Parathyroid adenoma (tissue), 2 donors: ENCODE data around the gene ZNF292.
"Not testable (repeated sequence)": the region's sequence is repeated elsewhere in the genome, so short reads cannot be mapped to it uniquely, and the experiment has no call there.

Experiments used
- H2AFZ ChIP-seq: fragments of 300-600 bp; sonication (generic); one replicate; pipeline ENCODE4 v1.7.0; 2017; ENCODE audit warnings: antibody characterized with exemption, mild to moderate bottlenecking
- H3K27ac ChIP-seq: fragments of 300-600 bp; sonication (generic); one replicate; pipeline ENCODE4 v1.7.0; 2017
- H3K27me3 ChIP-seq: fragments of 300-600 bp; sonication (generic); one replicate; pipeline ENCODE4 v1.7.0; 2017; ENCODE audit warnings: low read length; ENCODE audit not compliant: control insufficient read depth, insufficient read depth
- H3K36me3 ChIP-seq: fragments of 300-600 bp; sonication (generic); one replicate; pipeline ENCODE4 v1.7.0; 2017; ENCODE audit warnings: low read length; ENCODE audit not compliant: control insufficient read depth, insufficient read depth
- H3K4me1 ChIP-seq: fragments of 300-600 bp; sonication (generic); one replicate; pipeline ENCODE4 v1.7.0; 2017; ENCODE audit warnings: control low read depth
- H3K4me2 ChIP-seq: fragments of 300-600 bp; sonication (generic); one replicate; pipeline ENCODE4 v1.7.0; 2017; ENCODE audit warnings: low read length
- H3K4me3 ChIP-seq: fragments of 300-600 bp; sonication (generic); one replicate; pipeline ENCODE4 v1.7.0; 2017; ENCODE audit warnings: low read depth, low read length
- H3K79me2 ChIP-seq: fragments of 300-600 bp; sonication (generic); one replicate; pipeline ENCODE4 v1.7.0; 2017; ENCODE audit warnings: control low read depth
- H3K9ac ChIP-seq: fragments of 300-600 bp; sonication (generic); one replicate; pipeline ENCODE4 v1.7.0; 2017; ENCODE audit warnings: mild to moderate bottlenecking
- H3K9me3 ChIP-seq: fragments of 300-600 bp; sonication (generic); one replicate; pipeline ENCODE4 v1.7.0; 2017; ENCODE audit warnings: low read length; ENCODE audit not compliant: control insufficient read depth
- TF ChIP-seq, protein P1 (sequence below): fragments of 300-600 bp; sonication (generic); IDR thresholded peaks from one replicate; pipeline ENCODE4 v1.7.0; 2017; ENCODE audit warnings: antibody characterized with exemption, mild to moderate bottlenecking
- donor health status: primary hyperparathyroidism.

ZNF292 gene

DNA sequence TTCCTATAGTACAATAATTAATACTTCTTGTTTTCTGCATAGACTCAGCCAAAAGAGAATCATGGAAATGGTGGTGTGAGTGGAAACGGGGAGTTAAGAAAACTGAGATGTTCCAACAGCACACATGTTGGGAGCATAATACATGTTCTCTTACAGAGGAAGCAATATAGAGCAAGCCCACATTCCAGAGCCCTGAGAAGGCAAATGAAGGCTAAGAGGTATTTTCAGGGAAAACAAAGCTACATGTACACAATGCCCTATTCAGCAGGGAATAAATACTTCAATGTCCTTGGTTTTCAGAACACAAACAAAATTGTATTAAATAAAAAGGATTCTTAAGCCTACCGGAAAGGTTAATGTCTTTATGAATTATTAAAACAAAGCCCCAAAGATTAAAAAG, 131.9 kb downstream of the ZNF292 start:
- H3K4me2 ChIP-seq: no peak overlapping the region
- TF ChIP-seq, protein P1, sequence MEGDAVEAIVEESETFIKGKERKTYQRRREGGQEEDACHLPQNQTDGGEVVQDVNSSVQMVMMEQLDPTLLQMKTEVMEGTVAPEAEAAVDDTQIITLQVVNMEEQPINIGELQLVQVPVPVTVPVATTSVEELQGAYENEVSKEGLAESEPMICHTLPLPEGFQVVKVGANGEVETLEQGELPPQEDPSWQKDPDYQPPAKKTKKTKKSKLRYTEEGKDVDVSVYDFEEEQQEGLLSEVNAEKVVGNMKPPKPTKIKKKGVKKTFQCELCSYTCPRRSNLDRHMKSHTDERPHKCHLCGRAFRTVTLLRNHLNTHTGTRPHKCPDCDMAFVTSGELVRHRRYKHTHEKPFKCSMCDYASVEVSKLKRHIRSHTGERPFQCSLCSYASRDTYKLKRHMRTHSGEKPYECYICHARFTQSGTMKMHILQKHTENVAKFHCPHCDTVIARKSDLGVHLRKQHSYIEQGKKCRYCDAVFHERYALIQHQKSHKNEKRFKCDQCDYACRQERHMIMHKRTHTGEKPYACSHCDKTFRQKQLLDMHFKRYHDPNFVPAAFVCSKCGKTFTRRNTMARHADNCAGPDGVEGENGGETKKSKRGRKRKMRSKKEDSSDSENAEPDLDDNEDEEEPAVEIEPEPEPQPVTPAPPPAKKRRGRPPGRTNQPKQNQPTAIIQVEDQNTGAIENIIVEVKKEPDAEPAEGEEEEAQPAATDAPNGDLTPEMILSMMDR: no peak
- H2AFZ ChIP-seq: no peak overlapping the region
- H3K27ac ChIP-seq: no peak overlapping the region
- no peak overlapping the region for H3K4me3 ChIP-seq
- no peaks in the 10 kb centered on the region for H3K9me3 ChIP-seq
- H3K9ac ChIP-seq: no peak overlapping the region
- H3K4me1 ChIP-seq: peaks cover 7% of the 10 kb centered on the region
- no peaks in the 10 kb centered on the region for H3K27me3 ChIP-seq
- H3K36me3 ChIP-seq: no peaks in the 10 kb centered on the region
- H3K79me2 ChIP-seq: no peaks in the 10 kb centered on the region

- H2AFZ ChIP-seq: no peak overlapping the region
- no peak overlapping the region for H3K4me3 ChIP-seq
- TF ChIP-seq, protein P1: no peak
- no peaks in the 10 kb centered on the region for H3K36me3 ChIP-seq
- no peaks in the 10 kb centered on the region for H3K9me3 ChIP-seq
- H3K27ac ChIP-seq: no peak overlapping the region
- no peaks in the 10 kb centered on the region for H3K27me3 ChIP-seq
- peaks cover 7% of the 10 kb centered on the region for H3K4me1 ChIP-seq
- H3K4me2 ChIP-seq: no peak overlapping the region
- no peak overlapping the region for H3K9ac ChIP-seq
- H3K79me2 ChIP-seq: no peaks in the 10 kb centered on the region
These were observed 134.2 kb downstream of the ZNF292 start for GRCh38 chr6:87289571-87289970.

- Histone ChIP-seq H3K4me1 (peaks cover 7% of the 10 kb centered on the region), H3K27ac (no peak overlapping the region), H3K79me2 (no peaks in the 10 kb centered on the region), H2AFZ (no peak overlapping the region), H3K36me3 (no peaks in the 10 kb centered on the region), H3K4me3 (no peak overlapping the region), H3K9ac (no peak overlapping the region), H3K4me2 (no peak overlapping the region), H3K27me3 (no peaks in the 10 kb centered on the region), H3K9me3 (no peaks in the 10 kb centered on the region)
- TF ChIP-seq, protein P1: no peak
These were observed 136.5 kb downstream of the ZNF292 start for GRCh38 chr6:87291883-87292282.

DNA sequence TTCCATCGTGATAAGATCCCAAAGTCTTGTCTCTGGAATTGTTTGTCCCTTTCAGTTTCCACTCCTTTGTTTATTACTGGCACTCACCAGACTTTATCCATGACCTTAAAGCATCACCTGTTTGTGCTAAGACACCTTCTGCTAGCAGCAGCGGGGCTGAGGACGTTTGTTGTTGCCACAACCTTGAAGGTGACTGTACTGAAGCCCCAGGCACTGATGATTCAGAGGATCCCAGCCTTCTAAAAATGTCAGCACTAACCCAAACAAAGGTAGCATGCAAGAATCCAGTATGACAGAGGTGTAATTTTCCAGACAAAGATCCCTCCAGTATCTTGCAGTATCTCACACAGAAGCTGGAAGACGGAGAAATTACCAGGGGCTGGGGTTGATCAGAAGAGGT, 138.2 kb downstream of the ZNF292 start:
- TF ChIP-seq, protein P1: no peak
- no peaks in the 10 kb centered on the region for H3K79me2 ChIP-seq
- H2AFZ ChIP-seq: peak overlapping the region; percentile 2
- peaks cover 7% of the 10 kb centered on the region for H3K4me1 ChIP-seq
- H3K9me3 ChIP-seq: no peaks in the 10 kb centered on the region
- H3K4me3 ChIP-seq: no peak overlapping the region
- H3K9ac ChIP-seq: no peak overlapping the region
- H3K27me3 ChIP-seq: no peaks in the 10 kb centered on the region
- no peaks in the 10 kb centered on the region for H3K36me3 ChIP-seq
- no peak overlapping the region for H3K27ac ChIP-seq
- H3K4me2 ChIP-seq: no peak overlapping the region

- Histone ChIP-seq H3K9ac (no peak overlapping the region), H3K4me3 (no peak overlapping the region), H3K36me3 (no peaks in the 10 kb centered on the region), H2AFZ (no peak overlapping the region), H3K9me3 (no peaks in the 10 kb centered on the region), H3K4me1 (no peaks in the 10 kb centered on the region), H3K79me2 (no peaks in the 10 kb centered on the region), H3K4me2 (no peak overlapping the region), H3K27me3 (no peaks in the 10 kb centered on the region), H3K27ac (no peak overlapping the region)
- TF ChIP-seq, protein P1: no peak
These were observed 141.8 kb downstream of the ZNF292 start for GRCh38 chr6:87297119-87297518.

DNA sequence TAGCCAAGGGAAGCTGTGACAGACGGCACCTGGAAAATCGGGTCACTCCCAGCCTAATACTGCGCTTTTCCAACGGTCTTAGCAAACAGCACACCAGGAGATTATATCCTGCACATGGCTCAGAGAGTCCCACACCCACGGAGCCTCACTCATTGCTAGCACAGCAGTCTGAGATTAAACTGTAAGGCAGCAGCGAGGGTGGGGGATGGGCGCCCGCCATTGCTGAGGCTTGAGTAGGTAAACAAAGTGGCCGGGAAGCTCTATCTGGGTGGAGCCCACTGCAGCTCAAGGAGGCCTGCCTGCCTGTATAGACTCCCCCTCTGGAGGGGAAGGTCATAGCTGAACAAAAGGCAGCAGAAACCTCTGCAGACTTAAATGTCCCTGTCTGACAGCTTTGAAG, 145.9 kb downstream of the ZNF292 start:
- not testable (repeated sequence) for H3K36me3 ChIP-seq, H3K9ac ChIP-seq, H3K9me3 ChIP-seq, H3K4me2 ChIP-seq, H3K4me3 ChIP-seq, H3K27ac ChIP-seq, H3K4me1 ChIP-seq, H2AFZ ChIP-seq, H3K27me3 ChIP-seq, H3K79me2 ChIP-seq
